GM12874 (cell line): ENCODE data around the gene CD44.

Experiments used
- CTCF ChIP-seq: IDR thresholded peaks from 2 replicates; pipeline ENCODE4 v1.5.1; 2011; ENCODE audit warnings: low read depth, mild to moderate bottlenecking, control low read depth, low read length, moderate library complexity; ENCODE audit not compliant: insufficient read depth

The CD44 gene

DNA sequence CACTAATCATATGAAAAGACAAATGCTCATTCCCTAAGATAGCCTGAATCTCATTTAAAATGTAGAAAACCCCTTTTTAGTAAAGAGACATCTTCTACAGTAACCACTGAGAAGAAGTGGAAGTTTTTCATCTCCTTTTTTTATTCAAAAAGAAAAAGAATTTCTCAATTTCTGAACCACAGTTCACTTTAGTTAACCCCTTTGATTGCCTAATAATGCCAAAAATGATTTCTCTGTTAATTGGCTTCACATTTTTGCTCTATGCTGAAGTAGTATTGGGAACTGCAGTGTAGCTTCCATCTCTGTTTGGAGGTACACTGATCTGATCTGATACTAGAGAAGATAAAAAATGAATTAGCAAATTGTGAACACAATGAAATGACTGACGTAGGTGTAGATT lies 58.3 kb downstream of the CD44 start:
- TF ChIP-seq CTCF: no peak

GRCh38 chr11:35200811-35201341 lies 61.9 kb downstream of the CD44 start:
- no peak for TF ChIP-seq CTCF

DNA sequence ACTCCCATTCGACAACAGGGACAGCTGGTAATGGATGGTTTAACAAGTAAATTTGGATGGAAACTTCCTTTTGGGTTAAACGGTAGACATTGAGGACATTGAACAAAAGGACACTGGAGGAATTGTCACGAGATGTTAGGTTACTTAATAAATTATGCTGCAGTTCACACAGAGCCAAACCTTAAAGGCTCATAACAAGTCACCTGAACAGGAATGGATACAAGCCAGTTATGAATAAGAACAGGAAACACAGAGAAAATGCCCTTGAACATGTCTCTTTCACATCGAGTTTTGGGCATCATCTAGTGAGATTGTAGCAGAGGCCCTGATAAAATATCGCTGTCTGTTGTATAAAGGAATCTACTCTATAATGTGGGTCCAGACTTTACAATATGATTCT lies 65.6 kb downstream of the CD44 start:
- TF ChIP-seq CTCF: no peak

DNA sequence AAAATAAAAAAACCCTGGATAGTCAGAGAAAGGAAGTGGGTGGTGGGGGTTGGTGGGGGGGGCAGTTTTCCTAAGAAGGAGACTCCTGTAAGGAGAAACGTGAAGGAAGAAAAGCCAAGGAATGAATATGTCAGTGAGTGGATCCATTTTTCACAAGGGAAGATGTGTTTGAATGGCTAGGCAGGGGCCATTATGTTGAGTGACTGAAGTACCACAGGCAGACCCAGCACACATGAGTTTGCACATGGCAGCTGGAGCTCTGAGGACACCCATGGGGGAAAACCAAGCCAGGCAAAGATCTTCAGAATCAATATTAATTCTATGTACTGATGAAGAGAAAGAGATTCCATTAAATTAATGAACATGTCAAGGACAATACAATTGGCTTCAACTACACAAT lies 67.6 kb downstream of the CD44 start:
- TF ChIP-seq CTCF: no peak

GRCh38 chr11:35207471-35208403 lies 68.8 kb downstream of the CD44 start:
- no peak for TF ChIP-seq CTCF

- TF ChIP-seq CTCF: no peak
These were observed 69.8 kb downstream of the CD44 start for GRCh38 chr11:35208795-35209194.

DNA sequence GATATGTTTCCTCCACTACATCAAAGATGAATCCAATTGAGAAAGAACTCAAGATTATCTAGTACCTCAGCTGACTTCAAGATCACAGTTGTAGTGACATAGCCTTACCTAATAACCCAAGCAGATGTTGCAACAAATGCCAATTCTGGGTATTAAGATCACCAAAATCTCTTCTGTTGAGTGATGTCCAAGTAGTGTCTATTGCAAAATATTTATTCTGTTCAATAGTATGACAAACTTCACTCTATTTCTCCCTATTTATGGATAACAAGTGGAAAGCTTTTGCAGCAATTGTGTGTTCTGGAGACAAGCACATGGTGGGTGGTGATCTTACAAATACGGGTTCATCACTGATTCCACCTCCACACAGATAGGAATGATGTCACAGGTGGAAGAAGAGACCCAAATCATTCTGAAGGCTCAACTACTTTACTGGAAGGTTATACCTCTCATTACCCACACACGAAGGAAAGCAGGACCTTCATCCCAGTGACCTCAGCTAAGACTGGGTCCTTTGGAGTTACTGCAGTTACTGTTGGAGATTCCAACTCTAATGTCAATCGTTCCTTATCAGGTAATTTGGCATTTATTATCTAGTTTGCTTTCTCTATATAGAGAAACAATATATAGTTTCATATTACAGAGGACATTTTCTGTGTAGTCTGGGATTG lies 72.0 kb downstream of the CD44 start:
- no peak for TF ChIP-seq CTCF
